Activated CD4-positive, alpha-beta T cell treated with anti-CD3 and anti-CD28 coated beads, Interleukin-2, amount 10 ng/mL, durations not matched to agents 7 days and 5 days (primary cell): ENCODE data around the gene TMEM238L. TPM values are rescaled to one million over a fixed set of nuclear protein-coding genes. Genes with fewer than 3 reads are reported as not detected.

ENCODE experiments used
- CTCF ChIA-PET: fragments of 350-600 bp; sonication (Branson Sonifier 250); formaldehyde crosslinking; loops from one replicate; lab custom pipeline; 2021; ENCODE audit warnings: antibody characterized with exemption; lab: Charles Lee
- POLR2A ChIA-PET: fragments of 350-600 bp; sonication (Branson Sonifier 250); formaldehyde crosslinking; loops from one replicate; lab custom pipeline; 2021; ENCODE audit warnings: antibody characterized with exemption; lab: Charles Lee
- DNase-seq: peaks from one replicate; pipeline ENCODE4 v3.0.0-alpha.2; 2020
- H3K27ac Mint-ChIP-seq: one replicate; pipeline ENCODE4 v1.8.0; 2021; ENCODE audit warnings: mild to moderate bottlenecking, moderate library complexity, mixed read lengths
- H3K27me3 Mint-ChIP-seq: one replicate; pipeline ENCODE4 v1.8.0; 2021; ENCODE audit warnings: mixed read lengths
- H3K36me3 Mint-ChIP-seq: one replicate; pipeline ENCODE4 v1.8.0; 2021; ENCODE audit warnings: low read depth, mixed read lengths
- H3K4me1 Mint-ChIP-seq: one replicate; pipeline ENCODE4 v1.8.0; 2021; ENCODE audit warnings: mixed read lengths
- H3K4me3 Mint-ChIP-seq: one replicate; pipeline ENCODE4 v1.8.0; 2021; ENCODE audit warnings: mild to moderate bottlenecking, moderate library complexity, mixed read lengths
- H3K9me3 Mint-ChIP-seq: one replicate; pipeline ENCODE4 v1.8.0; 2021; ENCODE audit warnings: mixed read lengths
- total RNA-seq, 2 experiments: library from RNA; stranded (reverse); gene quantifications; one replicate each; pipeline ENCODE4 v1.2.3, GENCODE V29; 2021

The TMEM238L gene
- total RNA-seq, 2 experiments from 2014 or later = not detected

- peaks cover 6% of the 10 kb centered on the region for H3K9me3 Mint-ChIP-seq
- ChIA-PET CTCF (interaction anchor here (0.6 kb wide), 1 partner anchor 1122 kb away, joined by 5 read pairs; no protein-coding TSS in a partner anchor), POLR2A (no interaction called here)
- H3K4me1 Mint-ChIP-seq = no peaks in the 10 kb centered on the region
- no peaks in the 10 kb centered on the region for H3K36me3 Mint-ChIP-seq
- H3K4me3 Mint-ChIP-seq = no peak overlapping the region
- DNase-seq = no peak
- no peak overlapping the region for H3K27ac Mint-ChIP-seq
- H3K27me3 Mint-ChIP-seq = peaks cover 3% of the 10 kb centered on the region
Observed at GRCh38 chr17:10777890-10778289, 26.0 kb downstream of the TMEM238L start.

GRCh38 chr17:10777131-10777807, 26.6 kb downstream of the TMEM238L start:
- POLR2A ChIA-PET = no interaction called here
- Mint-ChIP-seq H3K4me3 (no peak overlapping the region), H3K27me3 (no peaks in the 10 kb centered on the region), H3K4me1 (no peaks in the 10 kb centered on the region), H3K9me3 (peaks cover 9% of the 10 kb centered on the region), H3K36me3 (no peaks in the 10 kb centered on the region), H3K27ac (no peak overlapping the region)
- CTCF ChIA-PET = no interaction called here
- DNase-seq = no peak

- Mint-ChIP-seq H3K36me3 (no peaks in the 10 kb centered on the region), H3K27ac (no peak overlapping the region), H3K27me3 (no peaks in the 10 kb centered on the region), H3K4me1 (no peaks in the 10 kb centered on the region), H3K4me3 (no peak overlapping the region), H3K9me3 (peaks cover 11% of the 10 kb centered on the region)
- no peak for DNase-seq
- POLR2A ChIA-PET = no interaction called here
- CTCF ChIA-PET = no interaction called here
Observed at GRCh38 chr17:10776381-10776780, 27.5 kb downstream of the TMEM238L start.

- DNase-seq = no peak
- Mint-ChIP-seq H3K9me3 (peaks cover 11% of the 10 kb centered on the region), H3K4me3 (no peak overlapping the region), H3K27ac (no peak overlapping the region), H3K4me1 (no peaks in the 10 kb centered on the region), H3K36me3 (no peaks in the 10 kb centered on the region), H3K27me3 (no peaks in the 10 kb centered on the region)
- POLR2A ChIA-PET = no interaction called here
- CTCF ChIA-PET = no interaction called here
Observed at GRCh38 chr17:10775740-10776356, 28.1 kb downstream of the TMEM238L start.

GRCh38 chr17:10775058-10775457, 28.8 kb downstream of the TMEM238L start:
- CTCF ChIA-PET = no interaction called here
- H3K27me3 Mint-ChIP-seq = no peaks in the 10 kb centered on the region
- no peaks in the 10 kb centered on the region for H3K4me1 Mint-ChIP-seq
- DNase-seq = no peak
- H3K9me3 Mint-ChIP-seq = peaks cover 11% of the 10 kb centered on the region
- H3K27ac Mint-ChIP-seq = no peak overlapping the region
- POLR2A ChIA-PET = no interaction called here
- no peak overlapping the region for H3K4me3 Mint-ChIP-seq
- H3K36me3 Mint-ChIP-seq = no peaks in the 10 kb centered on the region

- CTCF ChIA-PET = interaction anchor here (0.8 to 1.4 kb wide), 2 partner anchors 26 to 956 kb away, joined by 3 read pairs; no protein-coding TSS in a partner anchor
- H3K9me3 Mint-ChIP-seq = peaks cover 11% of the 10 kb centered on the region
- no peaks in the 10 kb centered on the region for H3K4me1 Mint-ChIP-seq
- H3K27ac Mint-ChIP-seq = no peak overlapping the region
- H3K36me3 Mint-ChIP-seq = no peaks in the 10 kb centered on the region
- no peak for DNase-seq
- H3K27me3 Mint-ChIP-seq = no peaks in the 10 kb centered on the region
- POLR2A ChIA-PET = interaction anchor here (0.6 kb wide), 1 partner anchor 49 kb away, joined by 3 read pairs; no protein-coding TSS in a partner anchor
- no peak overlapping the region for H3K4me3 Mint-ChIP-seq
Observed at GRCh38 chr17:10773391-10773790, 30.5 kb downstream of the TMEM238L start.

GRCh38 chr17:10772425-10773380, 31.2 kb downstream of the TMEM238L start:
- ChIA-PET CTCF (interaction anchor here (1.4 kb wide), 1 partner anchor 25 kb away, joined by 3 read pairs; no protein-coding TSS in a partner anchor), POLR2A (no interaction called here)
- DNase-seq = peak; percentile 52
- Mint-ChIP-seq H3K4me3 (no peak overlapping the region), H3K27me3 (no peaks in the 10 kb centered on the region), H3K27ac (no peak overlapping the region), H3K4me1 (no peaks in the 10 kb centered on the region), H3K9me3 (peaks cover 11% of the 10 kb centered on the region), H3K36me3 (no peaks in the 10 kb centered on the region)

- H3K9me3 Mint-ChIP-seq = peaks cover 11% of the 10 kb centered on the region
- H3K4me1 Mint-ChIP-seq = no peaks in the 10 kb centered on the region
- ChIA-PET CTCF (no interaction called here), POLR2A (no interaction called here)
- H3K27ac Mint-ChIP-seq = no peak overlapping the region
- H3K36me3 Mint-ChIP-seq = no peaks in the 10 kb centered on the region
- no peak overlapping the region for H3K4me3 Mint-ChIP-seq
- no peak for DNase-seq
- H3K27me3 Mint-ChIP-seq = no peaks in the 10 kb centered on the region
Observed at GRCh38 chr17:10771148-10771547, 32.8 kb downstream of the TMEM238L start.

GRCh38 chr17:10769840-10770239, 34.1 kb downstream of the TMEM238L start:
- POLR2A ChIA-PET = no interaction called here
- Mint-ChIP-seq H3K9me3 (peaks cover 5% of the 10 kb centered on the region), H3K27me3 (no peaks in the 10 kb centered on the region), H3K27ac (no peak overlapping the region), H3K4me1 (no peaks in the 10 kb centered on the region), H3K4me3 (no peak overlapping the region), H3K36me3 (no peaks in the 10 kb centered on the region)
- CTCF ChIA-PET = interaction anchor here (0.9 kb wide), 1 partner anchor 55 kb away, joined by 3 read pairs; no protein-coding TSS in a partner anchor
- no peak for DNase-seq

GRCh38 chr17:10768750-10769251, 35.1 kb downstream of the TMEM238L start:
- H3K36me3 Mint-ChIP-seq = no peaks in the 10 kb centered on the region
- ChIA-PET POLR2A (no interaction called here), CTCF (no interaction called here)
- no peak for DNase-seq
- no peak overlapping the region for H3K27ac Mint-ChIP-seq
- peaks cover 5% of the 10 kb centered on the region for H3K9me3 Mint-ChIP-seq
- no peaks in the 10 kb centered on the region for H3K4me1 Mint-ChIP-seq
- H3K4me3 Mint-ChIP-seq = no peak overlapping the region
- H3K27me3 Mint-ChIP-seq = no peaks in the 10 kb centered on the region

GRCh38 chr17:10767232-10767631, 36.7 kb downstream of the TMEM238L start:
- Mint-ChIP-seq H3K4me3 (no peak overlapping the region), H3K27me3 (no peaks in the 10 kb centered on the region), H3K36me3 (no peaks in the 10 kb centered on the region), H3K4me1 (no peaks in the 10 kb centered on the region), H3K27ac (no peak overlapping the region), H3K9me3 (peaks cover 2% of the 10 kb centered on the region)
- POLR2A ChIA-PET = no interaction called here
- CTCF ChIA-PET = no interaction called here
- no peak for DNase-seq

GRCh38 chr17:10762037-10762436, 41.9 kb downstream of the TMEM238L start:
- Mint-ChIP-seq H3K4me1 (no peaks in the 10 kb centered on the region), H3K36me3 (no peaks in the 10 kb centered on the region), H3K4me3 (no peak overlapping the region), H3K27me3 (no peaks in the 10 kb centered on the region), H3K27ac (no peak overlapping the region), H3K9me3 (no peaks in the 10 kb centered on the region)
- DNase-seq = no peak
- POLR2A ChIA-PET = no interaction called here
- CTCF ChIA-PET = no interaction called here
